ENCODE results near the gene C3orf18. TPM values are rescaled to one million over a fixed set of nuclear protein-coding genes. Genes with fewer than 3 reads are reported as not detected.

C3orf18 gene
- total RNA-seq, 1 experiment from 2014 or later: 10.1 TPM

- no peak for TF ChIP-seq CBX3 (IDR thresholded peaks at IDR 0.05; ENCODE audit: low read depth)
- no peak for TF ChIP-seq EZH2 (IDR thresholded peaks at IDR 0.05)
- no peak for TF ChIP-seq ZBTB33 (IDR thresholded peaks at IDR 0.05; ENCODE audit: extremely low read depth, insufficient replicate concordance, low read length)
- no peak for TF ChIP-seq JUND (IDR thresholded peaks at IDR 0.05)
Measured at GRCh38 chr3:50559702-50560101, 7.8 kb downstream of the C3orf18 start (continued).

- H3K9me2 ChIP-seq (ENCODE audit: insufficient read depth): no peaks in the 10 kb centered on the region
- no peaks in the 10 kb centered on the region for H3K9me3 ChIP-seq (ENCODE audit: control insufficient read depth in 1 of 2, insufficient read depth in 1 of 2, low read depth in 1 of 2, low read length in 2 of 2)
- no peaks in the 10 kb centered on the region for H3K27me3 ChIP-seq (ENCODE audit: insufficient read depth, low read length)
- H3K79me2 ChIP-seq (ENCODE audit: insufficient read depth, low read length): no peaks in the 10 kb centered on the region
- H3K4me3 ChIP-seq (replicated peaks in 1 of 2; ENCODE audit: low read depth in 1 of 2, low read length in 2 of 2): no peak overlapping the region
- H2AFZ ChIP-seq (ENCODE audit: low read depth, low read length, poor library complexity, severe bottlenecking): no peak overlapping the region
- ChIA-PET CTCF (no interaction called here), POLR2A (interaction anchor here (1.3 kb wide), 1 partner anchor 11 kb away, joined by 5 read pairs; the partner anchor contains the start of gene HEMK1), RAD21 (ENCODE audit: low non-redundant PET in 1 of 2, low total read pairs in 2 of 2, uncharacterized antibody in 2 of 2, unreplicated experiment in 2 of 2) (no interaction called here)
- no peaks in the 10 kb centered on the region for H3K36me3 ChIP-seq (ENCODE audit: control insufficient read depth in 1 of 2, insufficient read depth in 2 of 2, low read length in 2 of 2)
- BruUV-seq (replicated peaks): no TSS peak
- H4K20me1 ChIP-seq (ENCODE audit: insufficient read depth): no peaks in the 10 kb centered on the region
- ATAC-seq (no peak), DNase-seq (ENCODE audit: low read depth, low spot score) (no peak)
- H3K27ac ChIP-seq (ENCODE audit: low read depth, low read length): no peak overlapping the region
- H3K4me1 ChIP-seq (ENCODE audit: control insufficient read depth in 1 of 2, insufficient read depth in 2 of 2, low read length in 2 of 2): peaks cover 0 to 2% of the 10 kb centered on the region in 2 experiments; a peak in 1 of 4 replicates
- no peak overlapping the region for H3K9ac ChIP-seq (ENCODE audit: low read length)
- intact Hi-C loops (cut with micrococcal nuclease): no loop called here
- no peak overlapping the region for H3K4me2 ChIP-seq (ENCODE audit: low read length)
- TF ChIP-seq SP1 (IDR thresholded peaks at IDR 0.05; ENCODE audit: low read depth) (no peak), ZBTB33 (IDR thresholded peaks at IDR 0.05; ENCODE audit: extremely low read depth, insufficient replicate concordance, low read length) (no peak), RAD21 (IDR thresholded peaks at IDR 0.05; ENCODE audit: low read depth) (no peak), FOSL1 (IDR thresholded peaks at IDR 0.05; ENCODE audit: low read depth) (no peak), YY1 (IDR thresholded peaks at IDR 0.05; ENCODE audit: extremely low read depth, insufficient replicate concordance, low read depth, low read length) (no peak), SRF (IDR thresholded peaks at IDR 0.05; ENCODE audit: low read depth) (no peak), ATF3 (IDR thresholded peaks at IDR 0.05) (no peak), ZFX (IDR thresholded peaks at IDR 0.05) (no peak), CEBPB (IDR thresholded peaks at IDR 0.05; ENCODE audit: low read depth) (no peak), CTCF (IDR thresholded peaks at IDR 0.05 in 2 of 3, conservative IDR thresholded peaks at IDR 0.05 in 1 of 3; ENCODE audit: borderline replicate concordance in 1 of 3, insufficient read depth in 1 of 3, low read depth in 2 of 3, low read length in 2 of 3) (no peak), CBX3 (IDR thresholded peaks at IDR 0.05; ENCODE audit: low read depth) (no peak), ZNF274 (IDR thresholded peaks at IDR 0.05; ENCODE audit: low read depth, low read length) (no peak), ELF1 (IDR thresholded peaks at IDR 0.05; ENCODE audit: borderline replicate concordance, low read depth) (no peak)
- TF ChIP-seq, protein P1, sequence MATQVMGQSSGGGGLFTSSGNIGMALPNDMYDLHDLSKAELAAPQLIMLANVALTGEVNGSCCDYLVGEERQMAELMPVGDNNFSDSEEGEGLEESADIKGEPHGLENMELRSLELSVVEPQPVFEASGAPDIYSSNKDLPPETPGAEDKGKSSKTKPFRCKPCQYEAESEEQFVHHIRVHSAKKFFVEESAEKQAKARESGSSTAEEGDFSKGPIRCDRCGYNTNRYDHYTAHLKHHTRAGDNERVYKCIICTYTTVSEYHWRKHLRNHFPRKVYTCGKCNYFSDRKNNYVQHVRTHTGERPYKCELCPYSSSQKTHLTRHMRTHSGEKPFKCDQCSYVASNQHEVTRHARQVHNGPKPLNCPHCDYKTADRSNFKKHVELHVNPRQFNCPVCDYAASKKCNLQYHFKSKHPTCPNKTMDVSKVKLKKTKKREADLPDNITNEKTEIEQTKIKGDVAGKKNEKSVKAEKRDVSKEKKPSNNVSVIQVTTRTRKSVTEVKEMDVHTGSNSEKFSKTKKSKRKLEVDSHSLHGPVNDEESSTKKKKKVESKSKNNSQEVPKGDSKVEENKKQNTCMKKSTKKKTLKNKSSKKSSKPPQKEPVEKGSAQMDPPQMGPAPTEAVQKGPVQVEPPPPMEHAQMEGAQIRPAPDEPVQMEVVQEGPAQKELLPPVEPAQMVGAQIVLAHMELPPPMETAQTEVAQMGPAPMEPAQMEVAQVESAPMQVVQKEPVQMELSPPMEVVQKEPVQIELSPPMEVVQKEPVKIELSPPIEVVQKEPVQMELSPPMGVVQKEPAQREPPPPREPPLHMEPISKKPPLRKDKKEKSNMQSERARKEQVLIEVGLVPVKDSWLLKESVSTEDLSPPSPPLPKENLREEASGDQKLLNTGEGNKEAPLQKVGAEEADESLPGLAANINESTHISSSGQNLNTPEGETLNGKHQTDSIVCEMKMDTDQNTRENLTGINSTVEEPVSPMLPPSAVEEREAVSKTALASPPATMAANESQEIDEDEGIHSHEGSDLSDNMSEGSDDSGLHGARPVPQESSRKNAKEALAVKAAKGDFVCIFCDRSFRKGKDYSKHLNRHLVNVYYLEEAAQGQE (IDR thresholded peaks at IDR 0.05; ENCODE audit: low read depth): no peak
Measured at GRCh38 chr3:50557915-50558314, 9.6 kb downstream of the C3orf18 start.
